Tibial nerve (tissue), 3 donors: ENCODE results near the gene PCSK6.

ENCODE experiments used
- CTCF ChIP-seq, 5 experiments: fragments of 200-600 bp in 3 of 5; fragments of 450-650 bp in 2 of 5; sonication (generic) in 3 of 5; IDR thresholded peaks; one replicate each; pipeline ENCODE4 v1.5.1; 2016 to 2019; ENCODE audit warnings: antibody characterized with exemption in 5 of 5, mild to moderate bottlenecking in 3 of 5, moderate library complexity in 2 of 5
- POLR2A ChIP-seq, 2 donors: fragments of 450-650 bp; IDR thresholded peaks; one replicate each; pipeline ENCODE4 v1.6.1; 2017; ENCODE audit warnings: antibody characterized with exemption in 2 of 2, mild to moderate bottlenecking in 2 of 2, moderate library complexity in 2 of 2

DNA sequence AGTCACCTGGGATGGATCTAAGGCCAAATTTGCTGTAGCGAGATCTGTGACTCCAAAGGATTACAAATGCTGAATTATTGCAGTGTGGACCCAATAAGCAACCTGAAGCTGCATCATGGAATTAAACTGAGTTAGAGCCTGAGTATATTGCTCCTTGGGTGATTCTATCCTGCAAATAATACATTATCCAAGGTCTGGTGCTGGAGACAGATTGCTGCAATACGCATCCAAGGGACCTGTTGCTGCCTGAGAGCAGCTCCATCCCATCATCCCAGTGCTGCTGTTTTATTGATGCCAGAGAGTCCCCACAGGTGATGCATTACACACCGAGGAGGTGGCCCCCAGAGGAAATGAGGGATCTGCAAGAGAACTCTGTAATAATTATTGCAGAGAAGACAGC is 31.6 kb upstream of the PCSK6 start:
- TF ChIP-seq POLR2A (IDR thresholded peaks at IDR 0.05): no peak
- TF ChIP-seq CTCF (IDR thresholded peaks at IDR 0.05): no peak
